GM19463 (cell line): Measurements from ENCODE around the gene SLC34A1.

ENCODE experiments used
- ATAC-seq: cut with Tn5 transposase; IDR thresholded peaks from one replicate; pipeline ENCODE4 v1.9.1; 2021; ENCODE audit warnings: mild to moderate bottlenecking, moderate library complexity; ENCODE audit not compliant: unreplicated experiment

The SLC34A1 gene

DNA sequence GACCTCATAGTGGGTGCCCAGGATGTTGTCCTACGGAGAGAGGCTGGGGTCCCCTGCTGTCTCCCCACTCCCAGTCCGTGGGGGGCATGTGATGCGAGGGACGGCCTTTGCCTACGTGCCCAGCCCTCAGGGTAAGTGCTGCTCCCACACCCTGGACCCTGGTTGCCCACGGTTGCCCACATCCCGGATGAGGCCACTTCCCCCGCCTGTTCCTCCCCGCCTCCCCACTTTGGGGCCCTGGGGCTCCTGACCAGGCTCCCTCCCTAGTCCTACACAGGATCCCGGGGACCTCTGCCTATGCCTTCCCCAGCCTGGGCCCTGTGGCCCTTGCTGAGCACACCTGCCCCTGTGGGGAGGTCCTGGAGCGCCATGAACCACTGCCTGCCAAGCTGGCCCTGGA is 1.5 kb downstream of the SLC34A1 start:
- ATAC-seq: no peak

DNA sequence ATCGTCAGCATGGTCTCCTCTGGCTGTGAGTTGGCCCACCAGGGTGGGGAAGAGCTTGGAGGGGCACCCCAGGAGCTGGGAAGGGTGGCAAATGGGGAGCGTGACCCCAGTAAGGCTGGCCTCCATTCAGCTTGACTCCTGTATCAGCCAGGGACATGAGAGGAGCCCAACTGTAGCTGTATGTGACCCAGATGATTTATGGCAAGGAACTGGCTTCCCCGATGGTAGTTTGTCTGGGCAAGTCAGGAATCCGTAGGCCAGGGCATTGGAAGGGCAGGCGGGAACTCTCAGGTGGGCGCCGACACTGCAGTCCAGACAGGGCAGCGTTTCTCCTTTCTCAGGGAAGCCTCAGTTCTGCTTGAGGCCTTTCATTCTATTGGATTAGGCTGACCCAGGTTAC is 2.3 kb downstream of the SLC34A1 start:
- no peak for ATAC-seq

DNA sequence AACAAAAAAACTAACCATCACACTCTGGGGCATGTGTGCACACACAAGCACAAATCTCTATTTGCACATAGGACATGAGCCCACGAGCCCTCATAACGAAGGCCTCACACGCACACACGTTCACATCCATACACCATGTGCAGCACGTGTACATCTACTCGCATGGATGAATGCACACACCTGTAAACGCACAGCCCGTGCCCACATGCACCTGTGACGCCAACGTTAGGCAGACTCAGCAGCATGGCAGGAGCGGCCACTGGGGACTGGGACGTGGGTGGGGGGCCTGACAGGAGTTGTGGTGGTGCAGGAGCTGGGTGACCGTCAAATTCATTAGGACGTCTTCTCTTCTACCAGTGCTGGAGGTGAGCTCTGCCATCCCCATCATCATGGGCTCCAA is 3.2 kb downstream of the SLC34A1 start:
- ATAC-seq: no peak

DNA sequence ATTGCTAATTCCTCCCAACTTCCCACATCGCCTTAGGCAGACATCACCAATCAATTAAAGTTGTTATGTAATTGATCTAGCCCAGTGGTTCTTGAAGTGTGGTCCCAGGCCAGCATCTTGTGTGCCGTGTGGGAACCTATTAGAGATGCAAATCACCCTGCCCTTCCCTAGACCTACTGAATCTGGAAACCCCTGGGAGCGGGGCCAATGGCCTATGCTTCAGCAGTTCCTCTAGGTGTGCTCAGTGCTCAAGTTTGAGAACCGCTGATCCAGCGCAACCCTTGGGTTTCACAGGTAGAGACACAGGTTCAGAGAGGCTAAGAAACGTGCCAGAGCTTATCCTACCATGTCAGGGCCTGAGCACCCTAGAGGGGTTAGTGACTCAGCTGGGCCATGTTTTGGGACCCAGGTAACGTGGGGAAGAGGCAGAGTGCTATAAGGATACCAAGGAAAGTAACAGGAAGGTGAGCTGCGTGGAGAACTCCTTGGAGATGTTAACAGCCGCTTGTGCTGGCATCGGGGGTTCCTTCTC is 4.4 kb downstream of the SLC34A1 start:
- no peak for ATAC-seq

DNA sequence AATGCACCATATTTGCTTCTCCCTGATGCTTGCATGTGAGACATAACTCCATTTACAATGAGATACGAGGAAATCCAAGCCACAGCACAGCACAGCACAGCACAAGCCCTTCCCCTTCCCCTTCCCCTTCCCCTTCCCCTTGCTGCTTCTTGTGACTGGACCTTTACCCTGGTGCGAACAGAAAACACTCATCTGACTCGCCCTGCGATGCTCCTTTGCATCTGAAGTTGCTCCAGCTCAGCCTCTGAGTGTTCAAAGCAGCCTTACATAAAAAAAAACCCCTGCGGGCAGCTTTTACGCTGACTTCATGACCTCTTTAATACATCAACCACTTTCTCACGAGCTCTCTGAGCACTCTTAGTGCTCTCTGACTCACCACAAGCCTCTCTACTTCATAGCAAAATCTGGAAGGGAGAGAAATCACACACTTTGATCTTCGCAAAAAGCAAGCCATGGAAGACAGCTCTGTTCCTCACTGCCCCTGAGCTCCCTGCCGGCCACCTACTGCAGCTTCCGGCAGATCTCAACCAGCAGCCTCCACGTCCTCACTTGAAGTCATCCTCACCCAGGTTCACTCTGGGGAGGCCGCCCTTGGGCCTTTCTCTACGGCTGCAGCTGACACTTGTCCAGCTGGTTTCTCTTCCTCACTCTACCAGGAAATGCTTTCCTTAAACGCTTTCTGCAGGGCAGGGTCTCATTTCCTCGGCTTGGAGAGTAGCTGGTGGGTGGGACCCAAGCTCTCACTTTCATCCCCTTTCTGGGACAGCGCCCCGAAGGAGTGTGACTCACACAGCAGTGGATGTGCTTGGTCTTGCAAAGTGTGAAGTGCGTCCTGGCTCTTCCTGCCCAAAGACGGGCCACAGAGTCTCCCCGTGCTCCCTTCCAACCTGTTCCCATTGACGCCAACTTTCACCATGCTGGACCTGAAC is 5.3 kb downstream of the SLC34A1 start:
- ATAC-seq: peak; percentile 67

DNA sequence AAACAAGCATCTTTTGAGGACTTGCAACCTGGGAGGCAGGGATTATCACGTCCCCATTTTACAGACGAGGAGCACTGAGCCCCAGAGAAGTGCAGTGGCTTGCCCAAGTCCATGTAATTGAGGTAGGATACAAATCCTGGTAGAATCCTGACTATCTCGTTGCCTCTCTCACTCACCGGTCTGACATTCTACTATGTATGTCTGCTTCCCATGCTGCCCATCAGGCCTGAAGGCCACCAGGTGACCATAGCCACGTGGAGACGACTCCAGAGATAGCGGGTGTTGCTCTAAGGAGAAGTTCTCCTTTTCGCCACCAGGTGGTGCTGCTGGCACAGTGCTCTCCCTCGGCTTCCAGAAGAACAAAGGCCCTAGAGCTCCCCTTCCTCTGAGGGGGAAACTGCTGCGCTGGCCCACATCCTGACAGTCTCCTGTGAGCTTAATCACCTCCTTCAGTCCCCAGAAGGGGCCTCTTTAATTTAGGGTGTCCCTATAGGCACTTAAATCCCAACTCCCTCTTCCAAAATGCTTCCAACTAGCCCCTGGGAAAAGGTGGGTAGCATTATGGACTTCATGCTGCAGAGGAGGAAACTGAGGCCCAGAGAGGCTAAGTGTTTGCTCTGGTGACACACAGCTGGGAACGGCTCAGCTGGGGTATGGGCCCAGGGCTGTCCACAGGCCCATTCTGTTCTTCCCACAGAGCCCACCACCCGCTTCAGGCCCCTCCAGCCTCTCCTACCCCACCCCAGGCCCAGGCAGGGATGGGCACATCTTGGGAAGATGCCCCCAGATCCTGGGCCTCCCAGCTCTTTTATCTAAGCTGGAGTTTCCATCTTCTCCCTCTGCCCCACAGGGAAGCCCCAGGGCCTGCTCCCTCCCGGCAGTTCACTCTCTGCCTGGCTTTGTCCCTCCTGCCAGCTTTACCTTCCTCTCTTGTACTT is 6.4 kb downstream of the SLC34A1 start:
- peak; percentile 30 for ATAC-seq

DNA sequence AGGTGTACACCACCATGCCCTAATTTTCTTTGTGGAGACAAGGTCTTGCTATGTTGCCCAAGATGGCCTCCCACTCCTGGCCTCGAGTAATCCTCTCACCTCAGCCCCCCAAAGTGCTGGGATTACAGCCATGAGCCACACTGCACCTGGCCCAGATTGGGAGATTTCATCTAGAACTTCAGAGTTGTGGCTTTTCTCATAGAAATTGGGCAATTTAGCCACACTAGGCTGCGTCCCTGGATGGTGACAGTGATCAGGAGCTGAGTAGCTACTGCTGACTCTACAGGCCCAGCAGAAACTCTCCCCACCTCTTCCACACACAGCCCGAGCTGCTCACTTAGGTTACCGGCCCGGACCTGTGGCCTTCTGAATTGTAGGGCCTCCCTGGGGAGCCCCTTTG is 8.5 kb downstream of the SLC34A1 start:
- ATAC-seq: no peak

DNA sequence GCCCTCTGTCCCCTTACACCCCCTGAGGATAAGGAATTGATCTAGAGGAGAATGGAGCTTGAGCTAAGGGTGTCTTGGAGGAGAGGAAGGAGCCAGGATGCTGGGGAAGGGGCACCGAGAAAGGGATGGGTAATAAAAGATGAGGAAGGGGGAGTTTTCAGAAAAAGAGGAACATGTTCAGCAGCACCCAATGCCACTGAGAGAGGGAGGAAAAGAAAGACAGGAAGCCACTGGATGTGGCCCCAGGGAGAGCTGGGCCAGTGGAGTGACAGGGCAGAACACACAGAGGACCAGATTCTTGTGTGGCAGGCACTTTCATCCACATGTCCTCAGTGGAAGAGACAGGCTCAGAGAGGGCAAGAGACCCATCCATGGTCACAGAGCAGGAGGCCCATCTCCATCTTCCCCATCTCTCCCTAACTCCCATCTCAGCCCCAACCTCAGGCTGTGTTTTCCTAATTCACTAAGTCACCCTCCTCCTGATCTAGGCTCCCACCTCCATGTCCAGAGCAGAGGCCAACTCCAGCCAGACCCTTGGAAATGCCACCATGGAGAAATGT is 9.1 kb downstream of the SLC34A1 start:
- no peak for ATAC-seq

DNA sequence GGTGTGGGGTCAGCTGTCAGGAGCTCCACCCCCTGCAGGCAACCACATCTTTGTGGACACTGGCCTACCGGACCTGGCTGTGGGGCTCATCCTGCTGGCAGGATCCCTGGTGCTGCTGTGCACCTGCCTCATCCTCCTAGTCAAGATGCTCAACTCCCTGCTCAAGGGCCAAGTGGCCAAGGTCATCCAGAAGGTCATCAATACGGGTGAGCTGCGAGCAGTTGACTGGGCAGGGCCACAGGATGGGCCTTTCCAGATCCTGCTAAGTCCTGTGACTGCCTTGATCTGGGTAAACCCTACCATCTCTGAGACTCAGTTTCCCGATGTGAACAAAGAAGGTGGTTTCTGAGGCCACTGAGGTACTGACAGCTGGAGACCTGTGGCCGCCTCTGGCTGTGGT is 9.8 kb downstream of the SLC34A1 start:
- no peak for ATAC-seq

DNA sequence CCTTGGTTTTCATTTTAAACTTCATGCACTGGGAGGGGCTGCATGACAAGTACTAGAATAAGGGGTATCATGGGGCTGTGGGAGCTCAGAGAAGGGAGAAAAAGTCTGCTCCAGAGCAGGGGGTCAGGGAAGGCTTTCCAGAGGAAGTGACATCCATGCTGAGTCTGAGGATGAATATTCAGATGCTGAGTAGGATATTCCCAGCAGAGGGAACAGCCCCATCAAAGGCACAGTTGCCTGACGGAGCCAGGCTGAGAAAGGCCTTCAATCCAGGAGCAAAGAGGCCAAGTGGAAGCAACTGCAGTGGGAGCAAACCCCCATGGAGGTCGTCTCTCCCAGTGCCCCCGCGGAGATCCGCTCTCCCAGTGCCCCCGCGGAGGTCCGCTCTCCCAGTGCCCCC is 11.8 kb downstream of the SLC34A1 start:
- no peak for ATAC-seq

DNA sequence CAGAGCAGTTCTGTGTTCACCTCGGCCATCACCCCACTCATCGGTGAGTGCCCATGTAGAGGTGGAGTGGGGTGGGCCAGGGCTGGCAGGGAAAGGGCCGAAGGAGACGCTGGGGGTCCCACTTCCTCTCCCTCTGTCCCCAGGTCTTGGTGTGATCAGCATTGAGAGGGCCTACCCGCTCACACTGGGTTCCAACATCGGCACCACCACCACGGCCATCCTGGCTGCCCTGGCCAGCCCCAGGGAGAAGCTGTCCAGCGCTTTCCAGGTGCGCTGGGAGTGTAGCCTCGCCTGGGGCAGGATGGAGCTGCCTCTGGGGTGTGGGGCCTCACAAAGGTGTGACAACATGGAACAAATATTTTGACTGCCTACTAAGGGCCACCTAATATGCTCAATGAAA is 12.6 kb downstream of the SLC34A1 start:
- no peak for ATAC-seq

DNA sequence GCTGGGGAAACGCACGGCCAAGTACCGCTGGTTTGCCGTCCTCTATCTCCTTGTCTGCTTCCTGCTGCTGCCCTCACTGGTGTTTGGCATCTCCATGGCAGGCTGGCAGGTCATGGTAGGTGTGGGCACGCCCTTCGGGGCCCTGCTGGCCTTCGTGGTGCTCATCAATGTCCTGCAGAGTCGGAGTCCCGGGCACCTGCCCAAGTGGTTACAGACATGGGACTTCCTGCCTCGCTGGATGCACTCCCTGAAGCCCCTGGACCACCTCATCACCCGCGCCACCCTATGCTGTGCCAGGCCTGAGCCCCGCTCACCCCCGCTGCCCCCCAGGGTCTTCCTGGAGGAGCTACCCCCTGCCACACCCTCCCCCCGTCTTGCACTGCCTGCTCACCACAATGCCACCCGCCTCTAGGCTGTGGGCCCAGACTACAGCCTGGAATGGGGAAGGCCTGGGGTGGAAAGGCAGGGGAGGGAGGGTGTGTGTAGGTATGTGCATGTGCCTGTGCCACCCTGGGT is 13.7 kb downstream of the SLC34A1 start:
- ATAC-seq: no peak

DNA sequence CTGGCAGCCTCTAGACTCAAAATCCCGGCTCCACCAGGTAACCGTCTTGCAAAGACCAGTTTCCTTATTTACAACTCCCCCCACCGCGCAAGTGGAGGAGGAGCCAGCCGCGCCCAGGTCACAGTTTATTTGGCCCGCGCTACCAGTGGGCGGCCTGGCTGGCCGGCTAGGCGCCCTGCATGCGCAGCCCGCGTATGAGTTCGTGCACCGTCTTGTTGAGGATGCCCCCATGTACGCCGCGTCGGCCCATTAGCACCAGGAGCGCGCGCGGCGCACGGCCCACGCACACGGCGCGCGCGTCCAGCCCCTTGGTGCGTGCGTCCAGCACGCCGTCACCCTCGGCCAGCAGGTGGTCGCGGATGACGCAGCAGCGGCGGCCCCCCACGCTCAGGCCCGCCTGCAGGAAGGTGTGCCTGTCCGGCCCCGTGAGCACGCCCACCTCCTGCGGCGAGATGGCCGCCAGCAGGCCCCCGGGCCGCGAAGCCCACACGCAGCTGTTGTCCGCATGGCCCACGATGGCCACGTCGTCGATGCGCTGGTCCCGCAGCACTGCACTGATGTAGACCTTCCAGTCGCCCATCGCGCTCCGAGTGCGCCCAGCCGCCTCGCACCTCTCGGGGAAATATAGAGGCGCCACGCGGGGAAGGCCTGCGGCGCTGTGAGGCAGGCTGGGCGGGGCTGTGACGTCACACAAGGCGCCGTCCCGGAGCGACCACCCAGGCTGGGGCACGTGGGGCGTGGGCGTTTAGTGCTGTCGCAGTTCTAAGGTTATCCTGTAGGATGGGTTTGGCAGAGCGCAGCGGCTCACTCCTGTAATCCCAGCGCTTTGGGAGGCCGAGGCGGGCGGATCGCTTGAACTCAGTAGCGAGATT is 16.0 kb downstream of the SLC34A1 start, which contains the start of gene PFN3:
PFN3 (minus strand) TSS at position 665 of the 872 bp plus-strand sequence; CDS start at position 580, 85 bp downstream.
- no peak for ATAC-seq

DNA sequence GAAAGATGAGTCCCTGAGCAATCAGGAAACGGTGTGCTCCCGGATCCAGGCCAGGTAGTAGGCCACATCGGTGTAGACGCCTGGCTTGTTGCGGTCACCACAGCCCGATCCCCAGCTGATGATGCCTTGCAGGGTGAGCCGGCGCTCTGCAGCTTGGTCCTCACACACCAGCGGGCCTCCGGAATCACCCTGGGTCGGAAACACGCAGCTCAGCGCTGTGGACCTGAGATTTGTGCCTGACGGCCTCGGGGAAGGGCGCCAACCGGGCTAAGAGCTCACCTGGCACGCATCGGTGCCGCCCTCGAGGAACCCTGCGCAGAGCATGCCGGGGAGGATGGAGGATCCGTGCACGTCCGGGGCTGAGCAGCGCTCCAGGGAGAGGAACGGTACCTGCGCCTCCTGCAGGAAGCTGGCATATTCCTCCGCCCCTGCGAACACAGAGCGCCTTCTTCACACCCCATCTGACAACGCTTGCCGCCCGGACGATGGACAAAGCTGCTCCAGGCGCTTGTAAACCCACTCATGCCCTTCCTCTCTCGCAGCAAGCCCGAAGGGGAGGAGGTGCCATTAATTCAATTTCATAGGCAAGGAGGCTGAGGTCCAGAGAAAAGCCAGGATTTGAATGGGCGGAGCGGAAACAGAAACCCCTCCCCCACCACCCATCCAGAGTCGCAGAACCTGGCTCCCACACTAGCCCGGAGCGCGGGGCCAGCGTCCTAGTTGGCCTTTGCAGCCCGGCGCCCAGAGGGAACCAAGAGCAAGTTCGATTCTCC is 18.2 kb downstream of the SLC34A1 start:
- ATAC-seq: no peak

DNA sequence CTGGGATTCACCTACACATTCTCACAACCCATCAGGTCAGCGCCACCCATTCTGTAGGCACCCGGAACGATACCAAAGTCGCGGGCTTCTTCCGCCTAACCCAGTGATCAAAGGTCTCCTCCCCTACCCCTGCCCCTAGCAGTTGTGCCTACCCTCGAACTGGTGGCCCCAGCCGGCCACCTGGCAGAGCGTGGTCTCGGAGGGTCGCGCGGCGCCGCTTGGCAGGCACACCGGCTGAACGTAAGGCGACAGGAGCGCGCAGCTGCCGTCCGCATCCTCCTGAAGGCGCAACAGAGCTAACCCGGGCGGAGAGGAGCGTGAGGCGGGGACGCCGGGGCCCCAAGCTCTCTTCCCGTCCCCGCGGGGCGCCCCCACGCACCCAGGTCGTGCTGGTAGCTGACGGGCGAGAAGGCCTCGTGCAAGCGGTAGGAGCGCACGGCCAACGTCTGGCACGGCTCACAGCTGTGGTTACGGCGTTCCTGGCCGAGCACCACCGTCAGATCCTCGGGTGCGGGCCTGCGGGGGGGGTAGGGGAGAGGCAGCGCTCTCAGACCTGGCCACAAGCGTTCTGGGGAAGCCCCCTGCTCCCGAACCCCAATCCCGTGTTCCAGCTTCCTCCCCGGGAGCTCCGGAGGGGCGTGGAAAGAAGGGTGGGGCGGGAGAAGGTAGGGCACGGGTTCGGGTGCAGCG is 19.0 kb downstream of the SLC34A1 start:
- peak; percentile 16 for ATAC-seq

DNA sequence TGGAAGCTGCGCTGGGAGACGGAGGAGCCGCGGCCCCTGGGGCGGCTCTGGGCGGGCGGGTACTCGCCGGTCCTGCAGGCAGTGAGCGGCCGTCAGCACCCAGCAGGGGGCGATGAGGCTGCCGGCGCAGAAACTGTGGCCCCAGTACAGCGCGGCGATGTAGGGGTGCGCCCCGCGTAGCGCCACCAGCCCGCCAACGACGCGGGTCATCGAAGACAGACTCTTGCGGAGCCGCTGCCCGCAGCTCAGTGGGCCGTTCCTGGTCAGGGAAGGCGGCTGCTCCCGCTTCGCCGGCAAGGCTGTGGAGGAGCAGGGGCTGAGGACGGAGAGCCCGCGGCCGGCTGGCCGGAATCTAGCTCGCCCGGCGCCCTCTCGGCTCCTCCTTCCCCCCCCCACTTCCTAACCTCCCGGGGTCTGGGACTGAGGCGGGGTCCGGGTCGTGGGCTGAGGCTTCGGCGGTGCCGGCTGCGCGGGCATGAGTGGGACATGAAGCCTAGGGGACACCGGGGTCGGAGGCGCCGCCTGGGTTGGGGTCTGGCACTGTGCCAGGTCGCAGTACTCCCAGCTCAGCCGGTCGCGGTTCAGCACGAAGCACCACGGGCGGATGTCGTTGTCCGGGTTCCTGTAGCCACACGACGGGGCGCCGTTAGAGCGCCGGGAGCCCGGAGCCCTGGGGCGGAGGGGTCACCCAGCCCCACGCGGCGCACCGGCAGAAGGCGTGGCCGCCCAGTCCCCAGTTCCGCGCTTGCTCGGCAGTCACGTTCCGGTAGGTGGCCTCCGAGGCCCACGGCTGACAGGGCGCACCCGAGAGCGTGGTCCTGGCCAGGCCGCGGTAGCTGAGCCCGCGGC is 19.8 kb downstream of the SLC34A1 start:
- peak; percentile 71 for ATAC-seq

DNA sequence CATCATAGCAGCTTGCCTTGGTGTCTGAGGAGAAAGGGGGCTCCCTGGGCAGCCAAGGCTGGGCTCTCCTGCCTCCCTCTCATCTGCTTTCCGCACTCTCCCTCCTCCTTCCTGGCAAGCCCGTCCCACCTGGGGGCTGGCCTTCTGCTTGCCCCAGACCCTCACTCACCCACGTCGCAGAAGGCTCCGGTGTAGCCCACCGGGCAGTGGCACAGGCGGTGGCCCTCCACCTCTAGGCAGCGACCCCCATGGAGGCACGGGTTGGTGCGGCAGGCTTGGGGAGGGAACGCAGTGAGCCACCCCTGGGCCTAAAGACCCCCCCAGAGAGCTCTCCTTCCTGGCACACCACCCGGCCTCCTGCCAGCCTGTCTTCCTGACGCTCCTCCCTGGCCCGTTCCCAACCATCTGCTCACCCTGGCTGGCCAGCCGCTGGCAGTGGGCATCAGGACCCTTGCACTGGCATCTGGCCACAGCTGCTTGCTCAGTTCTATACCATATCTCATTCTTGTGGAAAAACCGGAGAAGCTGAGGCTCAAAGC is 20.5 kb downstream of the SLC34A1 start:
- ATAC-seq: no peak
